ENCODE data around the gene ZNF488.
"Not testable (repeated sequence)": the region's sequence is repeated elsewhere in the genome, so short reads cannot be mapped to it uniquely, and the experiment has no call there.

Gene ZNF488

GRCh38 chr10:47384148-47384921 is at the start of gene ZNF488:
Gene ZNF488 (minus strand): TSS chr10:47384293. CDS start chr10:47368829, 15,464 bp downstream.
- DNase-seq = peak; percentile 25

GRCh38 chr10:47425813-47426419 is 41.8 kb upstream of the ZNF488 start:
- DNase-seq = no peak

GRCh38 chr10:47424231-47424630 is 40.1 kb upstream of the ZNF488 start:
- DNase-seq = no peak

GRCh38 chr10:47423476-47423875 is 39.4 kb upstream of the ZNF488 start:
- no peak for DNase-seq

- DNase-seq = no peak
Measured at GRCh38 chr10:47421057-47421952, 37.2 kb upstream of the ZNF488 start.

GRCh38 chr10:47420305-47421056 is 36.4 kb upstream of the ZNF488 start:
- no peak for DNase-seq

- no peak for DNase-seq
Measured at GRCh38 chr10:47419421-47419820, 35.3 kb upstream of the ZNF488 start.

GRCh38 chr10:47418966-47419365 is 34.9 kb upstream of the ZNF488 start:
- no peak for DNase-seq

- no peak for DNase-seq
Measured at GRCh38 chr10:47418321-47418720, 34.2 kb upstream of the ZNF488 start.

- DNase-seq = not testable (repeated sequence)
Measured at GRCh38 chr10:47416305-47417218, 32.5 kb upstream of the ZNF488 start.

GRCh38 chr10:47415520-47416304 is 31.6 kb upstream of the ZNF488 start:
- DNase-seq = no peak

GRCh38 chr10:47414752-47415519 is 30.8 kb upstream of the ZNF488 start:
- no peak for DNase-seq

- DNase-seq = no peak
Measured at GRCh38 chr10:47414227-47414592, 30.1 kb upstream of the ZNF488 start.

- DNase-seq = no peak
Measured at GRCh38 chr10:47413531-47414226, 29.6 kb upstream of the ZNF488 start.

- DNase-seq = no peak
Measured at GRCh38 chr10:47412869-47413268, 28.8 kb upstream of the ZNF488 start.

- no peak for DNase-seq
Measured at GRCh38 chr10:47412177-47412730, 28.2 kb upstream of the ZNF488 start.

- no peak for DNase-seq
Measured at GRCh38 chr10:47410862-47411261, 26.8 kb upstream of the ZNF488 start.

- DNase-seq = no peak
Measured at GRCh38 chr10:47410271-47410670, 26.2 kb upstream of the ZNF488 start.

GRCh38 chr10:47409866-47410256 is 25.8 kb upstream of the ZNF488 start:
- DNase-seq = no peak
